Measurements from ENCODE around the gene PMEL.
"Not testable (repeated sequence)": the region's sequence is repeated elsewhere in the genome, so short reads cannot be mapped to it uniquely, and the experiment has no call there.

Gene PMEL

GRCh38 chr12:55965941-55966407 lies at the start of gene PMEL:
Gene PMEL, minus strand, starts transcription at chr12:55966042. Its CDS starts 31 bp downstream, at chr12:55966011.
- no peak for DNase-seq

GRCh38 chr12:56014205-56014604 lies 48.4 kb upstream of the PMEL start:
- DNase-seq, result no peak

- no peak for DNase-seq
Measured at GRCh38 chr12:56013482-56013881, 47.6 kb upstream of the PMEL start.

- no peak for DNase-seq
Measured at GRCh38 chr12:56011509-56012090, 45.8 kb upstream of the PMEL start.

- no peak for DNase-seq
Measured at GRCh38 chr12:56010111-56010570, 44.3 kb upstream of the PMEL start.

GRCh38 chr12:56007564-56008559 lies 42.0 kb upstream of the PMEL start:
- DNase-seq, result peak; percentile 65

- DNase-seq, result no peak
Measured at GRCh38 chr12:56004211-56004610, 38.4 kb upstream of the PMEL start.

- DNase-seq, result not testable (repeated sequence)
Measured at GRCh38 chr12:56003376-56003775, 37.5 kb upstream of the PMEL start.

GRCh38 chr12:56001487-56002100 lies 35.8 kb upstream of the PMEL start:
- DNase-seq, result no peak

GRCh38 chr12:55999999-56000540 lies 34.2 kb upstream of the PMEL start:
- DNase-seq, result not testable (repeated sequence)

GRCh38 chr12:55999522-55999921 lies 33.7 kb upstream of the PMEL start:
- not testable (repeated sequence) for DNase-seq

- DNase-seq, result no peak
Measured at GRCh38 chr12:55997535-55997859, 31.7 kb upstream of the PMEL start.

- no peak for DNase-seq
Measured at GRCh38 chr12:55996715-55997534, 31.1 kb upstream of the PMEL start, which contains the start of gene SUOX. Gene SUOX, plus strand, starts transcription at chr12:55997276. Its CDS starts 4,946 bp downstream, at chr12:56002222.

GRCh38 chr12:55996201-55996714 lies 30.4 kb upstream of the PMEL start:
- DNase-seq, result peak; percentile 63

GRCh38 chr12:55995366-55995765 lies 29.5 kb upstream of the PMEL start:
- no peak for DNase-seq

- DNase-seq, result no peak
Measured at GRCh38 chr12:55993230-55993853, 27.5 kb upstream of the PMEL start.

GRCh38 chr12:55991110-55991509 lies 25.3 kb upstream of the PMEL start:
- DNase-seq, result no peak

GRCh38 chr12:55985976-55986375 lies 20.1 kb upstream of the PMEL start:
- not testable (repeated sequence) for DNase-seq

- DNase-seq, result no peak
Measured at GRCh38 chr12:55985341-55985740, 19.5 kb upstream of the PMEL start.

GRCh38 chr12:55984861-55985260 lies 19.0 kb upstream of the PMEL start:
- no peak for DNase-seq

- DNase-seq, result no peak
Measured at GRCh38 chr12:55983232-55983842, 17.5 kb upstream of the PMEL start.

Data from activated T-cell treated with anti-CD3 and anti-CD28 coated beads for 4 hours (primary cell).